LNCaP clone FGC (cell line): Measurements from ENCODE around the gene PPP4R1.

Experiments used
- DNase-seq: peaks from one replicate; pipeline ENCODE4 v3.0.0-alpha.2; 2011; ENCODE audit warnings: low read depth
- H3K4me3 ChIP-seq: 2 replicates; pipeline ENCODE4 v1.5.1; 2011; ENCODE audit warnings: mild to moderate bottlenecking, low read depth, low read length, control low read depth
- CTCF ChIP-seq: IDR thresholded peaks from 2 replicates; pipeline ENCODE4 v1.5.1; 2012; ENCODE audit warnings: mild to moderate bottlenecking; ENCODE audit not compliant: control insufficient read depth, insufficient read depth; ENCODE audit errors: extremely low read depth

The PPP4R1 gene

GRCh38 chr18:9552191-9552590, 62.2 kb downstream of the PPP4R1 start:
- DNase-seq = no peak
- TF ChIP-seq CTCF = no peak
- H3K4me3 ChIP-seq = no peak overlapping the region

GRCh38 chr18:9550429-9550828, 63.9 kb downstream of the PPP4R1 start:
- DNase-seq = no peak
- H3K4me3 ChIP-seq = no peak overlapping the region
- no peak for TF ChIP-seq CTCF

- TF ChIP-seq CTCF = peak; percentile 58
- H3K4me3 ChIP-seq = no peak overlapping the region
- DNase-seq = no peak
These were observed 65.0 kb downstream of the PPP4R1 start for GRCh38 chr18:9549405-9549804.

- DNase-seq = no peak
- no peak overlapping the region for H3K4me3 ChIP-seq
- no peak for TF ChIP-seq CTCF
These were observed 66.6 kb downstream of the PPP4R1 start for GRCh38 chr18:9547782-9548181.

- no peak overlapping the region for H3K4me3 ChIP-seq
- no peak for DNase-seq
- no peak for TF ChIP-seq CTCF
These were observed 67.9 kb downstream of the PPP4R1 start for GRCh38 chr18:9546468-9546867.

- no peak for TF ChIP-seq CTCF
- no peak for DNase-seq
- H3K4me3 ChIP-seq = no peak overlapping the region
These were observed 69.3 kb downstream of the PPP4R1 start for GRCh38 chr18:9545029-9545428.

- DNase-seq = no peak
- H3K4me3 ChIP-seq = no peak overlapping the region
- no peak for TF ChIP-seq CTCF
These were observed 71.4 kb downstream of the PPP4R1 start for GRCh38 chr18:9542924-9543323.
